Neuronal stem cell (in vitro differentiated cells): Measurements from ENCODE around the gene NUMBL.

ENCODE experiments used
- DNase-seq: peaks from one replicate; pipeline ENCODE4 v3.0.0-alpha.2; 2013; ENCODE audit warnings: low spot score
- H2AFZ ChIP-seq: one replicate; pipeline ENCODE4 v1.6.1; 2013; ENCODE audit warnings: mild to moderate bottlenecking, low read length, inconsistent platforms
- H2AK5ac ChIP-seq: 2 replicates; pipeline ENCODE4 v1.6.1; 2013; ENCODE audit warnings: low read depth, mild to moderate bottlenecking, inconsistent platforms, low read length, moderate library complexity, mixed read lengths
- H2BK120ac ChIP-seq: 2 replicates; pipeline ENCODE4 v1.6.1; 2013; ENCODE audit warnings: low read depth, mild to moderate bottlenecking, inconsistent platforms, low read length, moderate library complexity, mixed read lengths
- H2BK12ac ChIP-seq: one replicate; pipeline ENCODE4 v1.6.1; 2013; ENCODE audit warnings: low read length, inconsistent platforms
- H2BK15ac ChIP-seq: 2 replicates; pipeline ENCODE4 v1.6.1; 2013; ENCODE audit warnings: mild to moderate bottlenecking, low read length, inconsistent platforms, mixed read lengths
- H2BK5ac ChIP-seq: one replicate; pipeline ENCODE4 v1.6.1; 2013; ENCODE audit warnings: inconsistent platforms, mild to moderate bottlenecking, low read length, moderate library complexity
- H3K14ac ChIP-seq: one replicate; pipeline ENCODE4 v1.6.1; 2013; ENCODE audit warnings: low read length, inconsistent platforms
- H3K18ac ChIP-seq: 2 replicates; pipeline ENCODE4 v1.6.1; 2013; ENCODE audit warnings: low read length, inconsistent platforms
- H3K23ac ChIP-seq: 2 replicates; pipeline ENCODE4 v1.6.1; 2013; ENCODE audit warnings: low read depth, mild to moderate bottlenecking, mixed read lengths, low read length, inconsistent platforms; ENCODE audit not compliant: poor library complexity
- H3K27ac ChIP-seq: replicated peaks from 3 replicates; pipeline ENCODE4 v1.5.1; 2013; ENCODE audit warnings: low read length, inconsistent platforms
- H3K27me3 ChIP-seq, 3 experiments: 2 replicates each; pipeline ENCODE4 v1.6.1; 2013; ENCODE audit warnings: low read length in 3 of 3, mild to moderate bottlenecking in 2 of 3, inconsistent platforms in 1 of 3, low read depth in 1 of 3, mixed read lengths in 1 of 3, moderate library complexity in 1 of 3; ENCODE audit not compliant: control insufficient read depth in 3 of 3, insufficient read depth in 3 of 3
- H3K36me3 ChIP-seq, 2 donors: replicated peaks in 1 of 2; 2 replicates each; pipeline ENCODE4 v1.6.1; 2013; ENCODE audit warnings: low read length in 2 of 2; ENCODE audit not compliant: control insufficient read depth in 2 of 2, insufficient read depth in 2 of 2
- H3K4ac ChIP-seq: 2 replicates; pipeline ENCODE4 v1.6.1; 2013; ENCODE audit warnings: inconsistent platforms, mild to moderate bottlenecking, low read length, moderate library complexity
- H3K4me1 ChIP-seq, 2 donors: 1 replicate in 1 of 2; 2 replicates in 1 of 2; pipeline ENCODE4 v1.6.1; 2013; ENCODE audit warnings: low read length in 2 of 2, low read depth in 1 of 2; ENCODE audit not compliant: control insufficient read depth in 2 of 2, insufficient read depth in 1 of 2
- H3K4me2 ChIP-seq: one replicate; pipeline ENCODE4 v1.6.1; 2013; ENCODE audit warnings: mild to moderate bottlenecking, low read length, inconsistent platforms; ENCODE audit not compliant: insufficient read depth, poor library complexity, severe bottlenecking
- H3K4me3 ChIP-seq, 2 donors: 2 replicates each; pipeline ENCODE4 v1.5.1; 2013; ENCODE audit warnings: low read length in 2 of 2, mild to moderate bottlenecking in 2 of 2, inconsistent platforms in 1 of 2, moderate library complexity in 1 of 2
- H3K79me1 ChIP-seq: one replicate; pipeline ENCODE4 v1.6.1; 2013; ENCODE audit warnings: low read depth, mild to moderate bottlenecking, inconsistent platforms, low read length, moderate library complexity
- H3K9ac ChIP-seq: one replicate; pipeline ENCODE4 v1.6.1; 2013; ENCODE audit warnings: mild to moderate bottlenecking, low read depth, low read length, inconsistent platforms; ENCODE audit not compliant: poor library complexity
- H3K9me3 ChIP-seq, 2 donors: replicated peaks in 1 of 2; 2 replicates each; pipeline versions ENCODE3 to v1.6.1; 2013; ENCODE audit warnings: low read length in 2 of 2, mild to moderate bottlenecking in 2 of 2, inconsistent platforms in 1 of 2, low read depth in 1 of 2, mixed read lengths in 1 of 2, moderate library complexity in 1 of 2; ENCODE audit not compliant: control insufficient read depth in 2 of 2, insufficient read depth in 1 of 2
- H4K8ac ChIP-seq: one replicate; pipeline ENCODE4 v1.6.1; 2013; ENCODE audit warnings: low read depth, mild to moderate bottlenecking, inconsistent platforms, low read length, moderate library complexity
- H4K91ac ChIP-seq: one replicate; pipeline ENCODE4 v1.6.1; 2013; ENCODE audit warnings: low read length, low read depth, mild to moderate bottlenecking, inconsistent platforms; ENCODE audit not compliant: poor library complexity
- WGBS, 2 donors: extraction: QIAGEN DNeasy Blood & Tissue Kit; methylation state at CpG; one replicate each; pipeline ENCODE4 v1.1.7; 2013; ENCODE audit warnings: missing lambda C conversion rate in 2 of 2, mixed read lengths in 1 of 2; ENCODE audit not compliant: insufficient read length in 2 of 2, insufficient replicate concordance in 1 of 2; ENCODE audit errors: extremely low coverage in 2 of 2; 5-methylcytosine and 5-hydroxymethylcytosine counted together

NUMBL gene

DNA sequence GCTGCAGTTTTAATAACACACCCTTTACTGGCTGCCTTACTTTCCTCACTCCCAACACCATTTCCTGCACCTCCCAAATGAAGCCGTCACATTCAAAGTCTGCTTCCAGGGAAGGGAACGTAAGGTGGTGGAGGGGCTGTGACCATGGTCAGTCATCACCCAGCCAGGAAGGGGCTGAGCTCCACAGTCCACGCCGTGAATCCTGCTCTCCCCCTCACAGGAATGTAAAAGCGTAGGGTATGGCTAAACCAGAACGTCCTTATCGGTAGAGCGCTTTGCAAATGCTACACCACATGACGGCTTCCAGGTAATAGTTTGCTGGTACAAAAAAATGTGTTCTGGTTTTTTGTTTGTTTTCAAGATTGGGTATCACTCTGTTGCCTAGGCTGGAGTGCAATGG lies 7.0 kb downstream of the NUMBL start:
- Histone ChIP-seq H2AK5ac (no peak overlapping the region), H3K4me2 (no peak overlapping the region), H3K4ac (no peak overlapping the region), H3K4me1 (peaks cover 0 to 2% of the 10 kb centered on the region in 2 donors), H3K79me1 (peaks cover 4% of the 10 kb centered on the region), H3K27me3 (no peaks in the 10 kb centered on the region), H2BK120ac (no peak overlapping the region), H3K9ac (peak overlapping the region; percentile 35), H3K18ac (no peak overlapping the region), H2BK5ac (no peak overlapping the region), H3K36me3 (peaks cover 37 to 59% of the 10 kb centered on the region in 2 donors), H4K8ac (no peak overlapping the region), H3K27ac (no peak overlapping the region), H3K14ac (no peak overlapping the region), H2BK15ac (no peak overlapping the region), H3K4me3 (no peak overlapping the region), H3K9me3 (peaks cover 0 to 1% of the 10 kb centered on the region in 2 donors), H4K91ac (no peak overlapping the region), H3K23ac (no peak overlapping the region), H2AFZ (no peak overlapping the region), H2BK12ac (no peak overlapping the region)
- no peak for DNase-seq
- WGBS, 2 donors = no CpG with 5 or more reads among the region's 9 CpGs

DNA sequence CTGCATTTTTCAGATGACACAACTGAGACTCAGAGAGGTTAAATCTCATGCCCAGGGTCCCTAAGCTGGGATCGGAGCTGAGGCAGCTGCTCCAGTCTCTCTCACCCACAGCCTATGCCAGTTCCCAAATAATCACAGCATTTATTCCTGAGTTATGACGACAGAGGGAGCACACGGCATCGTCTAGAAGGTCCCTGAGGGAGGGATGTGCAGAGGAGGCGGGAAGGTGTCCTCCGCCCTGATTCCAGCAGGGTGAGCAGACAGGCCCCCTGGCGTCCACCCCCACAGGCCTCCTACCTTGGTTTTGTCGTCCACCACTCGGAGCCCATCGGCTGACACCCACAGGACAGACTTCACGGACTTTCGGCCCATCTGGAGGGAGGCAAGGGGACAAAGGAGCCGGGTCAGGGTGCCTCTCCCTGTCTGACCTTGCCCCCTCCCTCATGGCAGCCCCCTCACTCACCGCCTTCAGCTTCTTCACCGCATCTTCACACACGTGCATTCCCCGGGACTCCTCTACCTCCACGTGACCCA lies 8.0 kb downstream of the NUMBL start:
- Histone ChIP-seq H3K36me3 (peaks cover 40 to 68% of the 10 kb centered on the region in 2 donors), H3K4me1 (no peaks in the 10 kb centered on the region), H4K91ac (peak overlapping the region; percentile 46), H3K4ac (no peak overlapping the region), H2BK15ac (no peak overlapping the region), H3K18ac (no peak overlapping the region), H3K23ac (peak overlapping the region; percentile 75), H3K4me2 (no peak overlapping the region), H3K27ac (no peak overlapping the region), H4K8ac (no peak overlapping the region), H3K79me1 (peaks cover 1% of the 10 kb centered on the region), H2BK12ac (peak overlapping the region; percentile 93), H3K4me3 (peak overlapping the region in 1 of 2 donors; percentile 23), H2BK5ac (no peak overlapping the region), H3K14ac (no peak overlapping the region), H2AK5ac (no peak overlapping the region), H2BK120ac (no peak overlapping the region), H3K27me3 (no peaks in the 10 kb centered on the region), H3K9me3 (peaks cover 0 to 1% of the 10 kb centered on the region in 2 donors), H3K9ac (no peak overlapping the region), H2AFZ (no peak overlapping the region)
- no peak for DNase-seq
- no CpG with 5 or more reads among the region's 18 CpGs for WGBS, 2 donors

DNA sequence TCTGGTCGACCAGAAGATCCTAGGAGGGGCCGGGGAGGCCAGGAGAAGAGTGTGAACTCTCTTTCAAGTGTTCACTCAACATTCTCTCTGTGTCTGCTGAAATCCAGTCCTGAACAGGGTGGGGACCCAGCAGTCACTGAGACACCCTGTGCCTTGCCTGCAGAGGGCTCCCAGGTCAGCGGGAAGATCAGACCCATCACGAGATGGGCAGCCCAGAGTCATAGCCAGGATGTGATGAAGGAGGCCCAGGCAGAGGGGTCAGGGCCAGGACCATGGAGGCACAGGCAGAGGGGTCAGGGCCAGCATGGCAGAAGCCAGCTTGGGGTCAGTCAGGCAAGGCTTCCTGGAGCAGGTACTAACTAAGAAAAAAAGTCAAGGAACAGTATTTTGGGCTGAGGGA lies 9.4 kb downstream of the NUMBL start:
- no peak overlapping the region for H3K9ac ChIP-seq
- no CpG with 5 or more reads among the region's 4 CpGs for WGBS, 2 donors

DNA sequence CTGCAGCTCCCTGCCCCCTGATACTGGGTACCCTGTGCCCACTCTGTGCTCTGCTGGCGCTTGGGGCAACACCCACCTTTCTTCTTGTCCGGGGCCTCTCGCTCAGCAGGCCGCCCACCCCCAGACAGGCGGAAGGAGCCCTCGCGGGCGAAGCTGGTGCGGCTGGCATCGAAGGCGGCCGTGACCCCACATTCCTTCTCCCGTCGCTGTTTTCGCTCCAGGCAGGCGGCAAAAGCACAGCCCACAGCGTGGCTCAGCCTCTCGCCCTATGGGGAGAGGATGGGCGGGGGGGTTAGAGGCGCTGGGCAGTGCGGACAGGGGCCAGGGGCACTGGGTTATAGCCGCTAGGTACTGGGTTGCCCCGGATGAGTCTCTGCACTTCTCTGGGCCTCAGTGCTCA lies 13.3 kb downstream of the NUMBL start:
- WGBS, 2 donors = no CpG with 5 or more reads among the region's 23 CpGs
- peaks cover 43 to 80% of the 10 kb centered on the region in 2 donors for H3K36me3 ChIP-seq

More for the DNA sequence above, 9.4 kb downstream of the NUMBL start:
- no peak overlapping the region for H2BK12ac ChIP-seq
- H3K23ac ChIP-seq = no peak overlapping the region
- no peaks in the 10 kb centered on the region for H3K4me1 ChIP-seq
- H2BK120ac ChIP-seq = no peak overlapping the region
- H3K36me3 ChIP-seq = peaks cover 41 to 73% of the 10 kb centered on the region in 2 donors
- no peak overlapping the region for H2AFZ ChIP-seq
- H3K27ac ChIP-seq = no peak overlapping the region
- peaks cover 1% of the 10 kb centered on the region for H3K79me1 ChIP-seq
- no peak overlapping the region for H2BK5ac ChIP-seq
- no peak overlapping the region for H2AK5ac ChIP-seq
- no peak overlapping the region for H3K18ac ChIP-seq
- no peak overlapping the region for H3K4ac ChIP-seq
- H3K14ac ChIP-seq = no peak overlapping the region
- H3K4me2 ChIP-seq = no peak overlapping the region
- H4K8ac ChIP-seq = no peak overlapping the region
- H3K27me3 ChIP-seq = no peaks in the 10 kb centered on the region
- no peak overlapping the region for H3K4me3 ChIP-seq
- DNase-seq = no peak
- no peak overlapping the region for H4K91ac ChIP-seq
- peaks cover 0 to 1% of the 10 kb centered on the region in 2 donors for H3K9me3 ChIP-seq
- H2BK15ac ChIP-seq = no peak overlapping the region

More for the DNA sequence above, 13.3 kb downstream of the NUMBL start:
- Histone ChIP-seq H3K27me3 (no peaks in the 10 kb centered on the region), H3K27ac (no peak overlapping the region), H4K8ac (no peak overlapping the region), H3K9ac (no peak overlapping the region), H3K4ac (no peak overlapping the region), H2BK120ac (no peak overlapping the region), H2BK5ac (no peak overlapping the region), H2BK15ac (no peak overlapping the region), H3K79me1 (peaks cover 1% of the 10 kb centered on the region), H3K4me3 (no peak overlapping the region), H4K91ac (no peak overlapping the region), H3K4me2 (no peak overlapping the region), H3K23ac (peak overlapping the region; percentile 47), H3K4me1 (no peaks in the 10 kb centered on the region), H2BK12ac (no peak overlapping the region), H3K14ac (no peak overlapping the region), H3K9me3 (no peaks in the 10 kb centered on the region), H3K18ac (no peak overlapping the region), H2AFZ (no peak overlapping the region), H2AK5ac (no peak overlapping the region)
- DNase-seq = no peak
